Measurements from ENCODE around the gene CWC27.

DNA sequence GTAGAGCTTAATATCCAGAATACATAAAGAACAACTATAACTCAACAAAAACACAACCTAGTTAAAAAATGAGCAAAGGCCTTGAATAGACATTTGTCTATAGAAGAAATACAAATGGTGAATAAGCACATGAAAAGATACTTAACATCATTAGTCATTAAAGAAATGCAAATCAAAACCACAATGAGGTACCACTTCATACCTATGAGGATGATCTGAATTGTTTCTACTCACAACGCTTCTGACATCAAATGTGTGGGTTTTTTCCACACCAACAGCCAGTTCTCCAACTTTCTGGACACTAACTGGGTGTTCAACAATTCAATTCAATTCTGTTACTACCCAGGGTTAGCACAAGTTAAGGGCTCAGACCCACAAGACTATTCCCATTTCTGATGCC lies 22.3 kb upstream of the CWC27 start:
- TF ChIP-seq SP1 (IDR thresholded peaks at IDR 0.05), result no peak
- no peak for TF ChIP-seq TARDBP (IDR thresholded peaks at IDR 0.05)
- no peak for TF ChIP-seq HDGF (IDR thresholded peaks at IDR 0.05; ENCODE audit: borderline replicate concordance)
- no peak for TF ChIP-seq PKNOX1 (IDR thresholded peaks at IDR 0.05)
- TF ChIP-seq FOXA1 (IDR thresholded peaks at IDR 0.05), result no peak
- TF ChIP-seq BHLHE40 (IDR thresholded peaks at IDR 0.05; ENCODE audit: borderline replicate concordance), result no peak

Data from HEK293T (cell line).